GM06990 (cell line): ENCODE results near the gene TAL1.
"Not testable (repeated sequence)": the region's sequence is repeated elsewhere in the genome, so short reads cannot be mapped to it uniquely, and the experiment has no call there.

ENCODE experiments used
- DNase-seq: peaks from one replicate; pipeline ENCODE4 v3.0.0-alpha.2; 2011; ENCODE audit not compliant: insufficient read length; ENCODE audit errors: extremely low read depth
- H3K27me3 ChIP-seq: replicated peaks from 2 replicates; pipeline ENCODE4 v1.6.0; 2011; ENCODE audit warnings: low read length; ENCODE audit not compliant: control insufficient read depth, insufficient read depth
- H3K36me3 ChIP-seq: 2 replicates; pipeline ENCODE4 v1.5.1; 2011; ENCODE audit warnings: low read length; ENCODE audit not compliant: control insufficient read depth, insufficient read depth
- H3K4me3 ChIP-seq: replicated peaks from 2 replicates; pipeline ENCODE4 v1.5.1; 2011; ENCODE audit warnings: low read depth, mild to moderate bottlenecking, control low read depth, low read length
- CTCF ChIP-seq: IDR thresholded peaks from 2 replicates; pipeline ENCODE4 v1.5.1; 2011; ENCODE audit warnings: low read length, control low read depth, mild to moderate bottlenecking, inconsistent platforms; ENCODE audit not compliant: insufficient read depth, poor library complexity, severe bottlenecking

The TAL1 gene

GRCh38 chr1:47194311-47194710 is 37.7 kb downstream of the TAL1 start:
- TF ChIP-seq CTCF, result no peak
- Histone ChIP-seq H3K36me3 (no peaks in the 10 kb centered on the region), H3K27me3 (peaks cover 2% of the 10 kb centered on the region; the same call in 1 of the 2 replicates), H3K4me3 (no peak overlapping the region)
- no peak for DNase-seq

GRCh38 chr1:47193496-47193895 is 38.5 kb downstream of the TAL1 start:
- not testable (repeated sequence) for H3K4me3 ChIP-seq, H3K36me3 ChIP-seq, H3K27me3 ChIP-seq, DNase-seq

GRCh38 chr1:47192458-47193384 is 39.3 kb downstream of the TAL1 start:
- Histone ChIP-seq H3K36me3 (no peaks in the 10 kb centered on the region), H3K4me3 (no peak overlapping the region), H3K27me3 (peaks cover 2% of the 10 kb centered on the region; the same call in 1 of the 2 replicates)
- peak; percentile 96 for TF ChIP-seq CTCF
- DNase-seq, result no peak

GRCh38 chr1:47191940-47192457 is 40.0 kb downstream of the TAL1 start:
- no peak for TF ChIP-seq CTCF
- no peaks in the 10 kb centered on the region for H3K36me3 ChIP-seq
- H3K4me3 ChIP-seq, result no peak overlapping the region
- H3K27me3 ChIP-seq, result peaks cover 2% of the 10 kb centered on the region; the same call in 1 of the 2 replicates
- DNase-seq, result no peak

- no peak overlapping the region for H3K4me3 ChIP-seq
- TF ChIP-seq CTCF, result no peak
- peaks cover 2% of the 10 kb centered on the region for H3K27me3 ChIP-seq
- H3K36me3 ChIP-seq, result no peaks in the 10 kb centered on the region
- no peak for DNase-seq
Observed at GRCh38 chr1:47190857-47191256, 41.2 kb downstream of the TAL1 start.

- H3K27me3 ChIP-seq, result peaks cover 2% of the 10 kb centered on the region
- no peak for TF ChIP-seq CTCF
- DNase-seq, result no peak
- H3K4me3 ChIP-seq, result no peak overlapping the region
- H3K36me3 ChIP-seq, result no peaks in the 10 kb centered on the region
Observed at GRCh38 chr1:47190509-47190855, 41.5 kb downstream of the TAL1 start.
